IMR-90 (cell line): ENCODE data around the gene MAPK10. TPM values are rescaled to one million over a fixed set of nuclear protein-coding genes. Genes with fewer than 3 reads are reported as not detected.

Experiments
- ATAC-seq: fragments of 200-7000 bp; cut with Tn5 transposase; 2 replicates; pipeline ENCODE4 v1.9.1; 2020; ENCODE audit warnings: low read depth, mild to moderate bottlenecking, moderate library complexity
- BruUV-seq: library from RNA; stranded (reverse); fragments of 400-500 nt; replicated peaks from 2 replicates; lab custom pipeline; 2021; lab: Mats Ljungman, UMichigan
- CTCF ChIA-PET: fragments of 300-600 bp; formaldehyde crosslinking; extraction: SDS; loops from one replicate; lab custom pipeline; 2021; ENCODE audit warnings: antibody characterized with exemption; lab: Yijun Ruan, JAX
- POLR2A ChIA-PET: fragments of 300-600 bp; sonication (Branson Sonifier 250); formaldehyde crosslinking; loops from one replicate; lab custom pipeline; 2022; ENCODE audit warnings: antibody characterized with exemption; ENCODE audit not compliant: unreplicated experiment; lab: Charles Lee
- DNase-seq: peaks from one replicate; pipeline ENCODE4 v3.0.0; 2013
- H2AFZ ChIP-seq: replicated peaks from 2 replicates; pipeline ENCODE3; 2013; ENCODE audit warnings: low read length, mild to moderate bottlenecking; ENCODE audit not compliant: poor library complexity
- H2AK5ac ChIP-seq: 2 replicates; pipeline ENCODE4 v1.6.1; 2013; ENCODE audit warnings: low read depth, low read length, inconsistent platforms
- H2AK9ac ChIP-seq: replicated peaks from 2 replicates; pipeline ENCODE3; 2013; ENCODE audit warnings: mild to moderate bottlenecking, low read depth, low read length, moderate library complexity; ENCODE audit not compliant: poor library complexity
- H2BK120ac ChIP-seq: 2 replicates; pipeline ENCODE4 v1.6.1; 2013; ENCODE audit warnings: low read depth, low read length, inconsistent platforms
- H2BK15ac ChIP-seq: 3 replicates; pipeline ENCODE4 v1.6.1; 2013; ENCODE audit warnings: low read depth, low read length, inconsistent platforms
- H2BK20ac ChIP-seq: 2 replicates; pipeline ENCODE4 v1.6.1; 2013; ENCODE audit warnings: low read depth, mild to moderate bottlenecking, inconsistent platforms, low read length, moderate library complexity
- H2BK5ac ChIP-seq: 2 replicates; pipeline ENCODE4 v1.6.1; 2013; ENCODE audit warnings: mild to moderate bottlenecking, low read depth, low read length, inconsistent platforms; ENCODE audit not compliant: poor library complexity, severe bottlenecking
- H3K14ac ChIP-seq: replicated peaks from 2 replicates; pipeline ENCODE4 v1.6.1; 2013; ENCODE audit warnings: low read depth, low read length, inconsistent platforms
- H3K18ac ChIP-seq: 2 replicates; pipeline ENCODE4 v1.6.1; 2013; ENCODE audit warnings: low read depth, low read length, control low read depth
- H3K23ac ChIP-seq: 2 replicates; pipeline ENCODE4 v1.6.1; 2013; ENCODE audit warnings: low read depth, low read length, inconsistent platforms
- H3K27ac ChIP-seq: 2 replicates; pipeline ENCODE4 v1.5.1; 2013; ENCODE audit warnings: mild to moderate bottlenecking, control low read depth, low read length; ENCODE audit not compliant: insufficient read depth
- H3K27me3 ChIP-seq: 2 replicates; pipeline ENCODE4 v1.6.1; 2013; ENCODE audit warnings: low read length; ENCODE audit not compliant: control insufficient read depth, insufficient read depth
- H3K36me3 ChIP-seq: 2 replicates; pipeline ENCODE4 v1.6.1; 2013; ENCODE audit warnings: low read length, mixed read lengths; ENCODE audit not compliant: control insufficient read depth, insufficient read depth
- H3K4ac ChIP-seq: 2 replicates; pipeline ENCODE4 v1.6.1; 2013; ENCODE audit warnings: low read depth, low read length, inconsistent platforms
- H3K4me1 ChIP-seq: 2 replicates; pipeline ENCODE4 v1.6.1; 2013; ENCODE audit warnings: low read length, mixed read lengths; ENCODE audit not compliant: control insufficient read depth, insufficient read depth
- H3K4me2 ChIP-seq: 2 replicates; pipeline ENCODE4 v1.6.1; 2013; ENCODE audit warnings: low read depth, mild to moderate bottlenecking, control low read depth, low read length, moderate library complexity
- H3K4me3 ChIP-seq: 2 replicates; pipeline ENCODE4 v1.5.1; 2013; ENCODE audit warnings: low read depth, mild to moderate bottlenecking, control low read depth, low read length, moderate library complexity; ENCODE audit not compliant: insufficient read depth
- H3K56ac ChIP-seq: 2 replicates; pipeline ENCODE4 v1.6.1; 2013; ENCODE audit warnings: low read length, inconsistent platforms; ENCODE audit not compliant: insufficient read depth; ENCODE audit errors: extremely low read depth
- H3K79me1 ChIP-seq, 2 experiments: 2 replicates each; pipeline ENCODE4 v1.6.1; 2013; ENCODE audit warnings: low read length in 2 of 2, inconsistent platforms in 1 of 2, low read depth in 1 of 2
- H3K9ac ChIP-seq: 2 replicates; pipeline ENCODE4 v1.6.1; 2013; ENCODE audit warnings: low read depth, low read length, control low read depth
- H3K9me1 ChIP-seq: 2 replicates; pipeline ENCODE4 v1.6.1; 2013; ENCODE audit warnings: low read length, inconsistent platforms; ENCODE audit not compliant: insufficient read depth
- H3K9me3 ChIP-seq: 2 replicates; pipeline ENCODE4 v1.6.1; 2013; ENCODE audit warnings: low read length; ENCODE audit not compliant: control insufficient read depth, insufficient read depth
- H4K20me1 ChIP-seq: 2 replicates; pipeline ENCODE4 v1.6.1; 2013; ENCODE audit warnings: low read length, inconsistent platforms; ENCODE audit not compliant: insufficient read depth
- H4K5ac ChIP-seq: 2 replicates; pipeline ENCODE4 v1.6.1; 2013; ENCODE audit warnings: mild to moderate bottlenecking, low read depth, low read length, control low read depth
- H4K8ac ChIP-seq, 2 experiments: 2 replicates each; pipeline ENCODE4 v1.6.1; 2013; ENCODE audit warnings: low read depth in 2 of 2, low read length in 2 of 2, control low read depth in 1 of 2, inconsistent platforms in 1 of 2
- H4K91ac ChIP-seq: 2 replicates; pipeline ENCODE4 v1.6.1; 2013; ENCODE audit warnings: low read depth, low read length, inconsistent platforms; ENCODE audit not compliant: insufficient read depth
- CHD1 ChIP-seq: IDR thresholded peaks from 2 replicates; pipeline ENCODE4 v1.6.1; 2012; ENCODE audit warnings: low read depth, low read length, improper control_type of control experiment
- CTCF ChIP-seq: conservative IDR thresholded peaks from 2 replicates; pipeline ENCODE4 v1.5.1; 2012; ENCODE audit warnings: mild to moderate bottlenecking, low read depth, low read length, improper control_type of control experiment
- MXI1 ChIP-seq: IDR thresholded peaks from 2 replicates; pipeline ENCODE4 v1.6.1; 2012; ENCODE audit warnings: low read depth, mild to moderate bottlenecking, low read length, moderate library complexity, borderline replicate concordance
- WGBS, 2 experiments: methylation state at CpG; one replicate each; pipeline versions ENCODE4 v1.1.5 to v1.1.7; 2013; ENCODE audit warnings: missing lambda C conversion rate in 2 of 2; ENCODE audit not compliant: insufficient read length in 1 of 2; ENCODE audit errors: extremely low coverage in 2 of 2; 5-methylcytosine and 5-hydroxymethylcytosine counted together
- dilution Hi-C: fragments of 300-500 bp; cut with HindIII; formaldehyde crosslinking; loops from one replicate; pipeline ENCODE4 v1.14.3; 2018; ENCODE audit warnings: low sequenced_read_pairs; ENCODE audit not compliant: unreplicated experiment
- in situ Hi-C: fragments of 300-500 bp; cut with MboI; formaldehyde crosslinking; loops from 3 replicates; pipeline ENCODE4 v1.14.3; 2019; ENCODE audit warnings: low sequenced_read_pairs, inconsistent platforms, mixed read lengths
- intact Hi-C: fragments of 100-400 bp; cut with micrococcal nuclease; formaldehyde crosslinking; loops from 2 replicates; pipeline ENCODE4 v1.10.0; 2022
- polyA plus RNA-seq, 3 experiments: library from polyadenylated mRNA; depleted of rRNA; stranded (reverse); fragments of >200 nt; gene quantifications; 2 replicates each; pipeline ENCODE4 v1.2.3, GENCODE V29; 2012; ENCODE audit warnings: low replicate concordance in 1 of 3
- total RNA-seq: library from RNA; depleted of rRNA; stranded (reverse); fragments of >200 nt; gene quantifications from 2 replicates; pipeline ENCODE4 v1.2.3, GENCODE V29; 2012
- TF ChIP-seq, protein P1 (sequence below): fragments of 150-350 bp; IDR thresholded peaks from 2 replicates; pipeline ENCODE4 v1.6.1; 2017; ENCODE audit warnings: mild to moderate bottlenecking, antibody characterized with exemption, low read length, low read depth

Gene MAPK10
- total and polyA plus RNA-seq, 2 of the 4 experiments (the other 2 are of a cell fraction), result 2.8 to 6.5 TPM

- ChIA-PET POLR2A (no interaction called here), CTCF (no interaction called here)
- no peak overlapping the region for H3K18ac ChIP-seq
- no peak overlapping the region for H3K4me3 ChIP-seq
- BruUV-seq, result no TSS peak
- H2BK20ac ChIP-seq, result no peak overlapping the region
- H4K91ac ChIP-seq, result no peak overlapping the region
- no peaks in the 10 kb centered on the region for H3K9me3 ChIP-seq
- no peaks in the 10 kb centered on the region for H4K20me1 ChIP-seq
- no peaks in the 10 kb centered on the region for H3K36me3 ChIP-seq
- no peak overlapping the region for H2AFZ ChIP-seq
- no peak overlapping the region for H2BK120ac ChIP-seq
- in situ Hi-C loops (no loop called here), dilution Hi-C loops (no loop called here), intact Hi-C loops (no loop called here)
- ATAC-seq (no peak), DNase-seq (no peak)
- no peak overlapping the region for H3K56ac ChIP-seq
- H3K27me3 ChIP-seq, result no peaks in the 10 kb centered on the region
- H2BK15ac ChIP-seq, result no peak overlapping the region
- H3K79me1 ChIP-seq, result no peaks in the 10 kb centered on the region
- no peak overlapping the region for H3K9ac ChIP-seq
- no peak overlapping the region for H4K8ac ChIP-seq
- TF ChIP-seq CTCF, result no peak
- TF ChIP-seq MXI1, result no peak
- no peak for TF ChIP-seq CHD1
- TF ChIP-seq, protein P1, sequence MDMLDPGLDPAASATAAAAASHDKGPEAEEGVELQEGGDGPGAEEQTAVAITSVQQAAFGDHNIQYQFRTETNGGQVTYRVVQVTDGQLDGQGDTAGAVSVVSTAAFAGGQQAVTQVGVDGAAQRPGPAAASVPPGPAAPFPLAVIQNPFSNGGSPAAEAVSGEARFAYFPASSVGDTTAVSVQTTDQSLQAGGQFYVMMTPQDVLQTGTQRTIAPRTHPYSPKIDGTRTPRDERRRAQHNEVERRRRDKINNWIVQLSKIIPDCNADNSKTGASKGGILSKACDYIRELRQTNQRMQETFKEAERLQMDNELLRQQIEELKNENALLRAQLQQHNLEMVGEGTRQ, result no peak
- no peak overlapping the region for H3K4ac ChIP-seq
- WGBS, 2 experiments, result 100% methylated on average over 1 of the region's 3 CpGs; no CpG with 5 or more reads in 1 of the 2 experiments
- no peaks in the 10 kb centered on the region for H3K4me1 ChIP-seq
- H4K5ac ChIP-seq, result no peak overlapping the region
- H2AK9ac ChIP-seq, result no peak overlapping the region
- no peak overlapping the region for H3K27ac ChIP-seq
- H3K9me1 ChIP-seq, result no peaks in the 10 kb centered on the region
- no peak overlapping the region for H3K23ac ChIP-seq
- H3K4me2 ChIP-seq, result no peak overlapping the region
- H2AK5ac ChIP-seq, result no peak overlapping the region
- no peak overlapping the region for H2BK5ac ChIP-seq
- H3K14ac ChIP-seq, result no peak overlapping the region
These were observed 208.7 kb downstream of the MAPK10 start for GRCh38 chr4:86151196-86151595.
